H9 (cell line): Measurements from ENCODE around the gene L1CAM. TPM values are rescaled to one million over a fixed set of nuclear protein-coding genes. Genes with fewer than 3 reads are reported as not detected.

Experiments used
- DNase-seq: peaks from one replicate; pipeline ENCODE4 v3.0.0-alpha.2; 2017
- H2AFZ ChIP-seq: one replicate; pipeline ENCODE4 v1.6.1; 2013; ENCODE audit warnings: mild to moderate bottlenecking, low read length, control low read depth, moderate library complexity
- H2AK5ac ChIP-seq: 2 replicates; pipeline ENCODE4 v1.6.1; 2013; ENCODE audit warnings: low read length, control low read depth, mixed read lengths; ENCODE audit not compliant: insufficient read length
- H2BK120ac ChIP-seq: one replicate; pipeline ENCODE4 v1.6.1; 2013; ENCODE audit warnings: low read depth, mild to moderate bottlenecking, low read length, control low read depth, inconsistent platforms; ENCODE audit not compliant: poor library complexity, severe bottlenecking
- H2BK12ac ChIP-seq: 2 replicates; pipeline ENCODE4 v1.6.1; 2013; ENCODE audit warnings: low read length, control low read depth, mixed read lengths, low read depth; ENCODE audit not compliant: insufficient read length
- H2BK15ac ChIP-seq: 2 replicates; pipeline ENCODE4 v1.6.1; 2013; ENCODE audit warnings: low read depth, low read length, control low read depth
- H2BK20ac ChIP-seq: one replicate; pipeline ENCODE4 v1.6.1; 2013; ENCODE audit warnings: low read depth, mild to moderate bottlenecking, low read length, control low read depth, inconsistent platforms; ENCODE audit not compliant: poor library complexity, severe bottlenecking
- H2BK5ac ChIP-seq: 2 replicates; pipeline ENCODE4 v1.6.1; 2013; ENCODE audit warnings: low read length, control low read depth, mixed read lengths; ENCODE audit not compliant: insufficient read length
- H3K14ac ChIP-seq: 2 replicates; pipeline ENCODE4 v1.6.1; 2013; ENCODE audit warnings: low read length, control low read depth; ENCODE audit not compliant: insufficient read depth
- H3K18ac ChIP-seq: 2 replicates; pipeline ENCODE4 v1.6.1; 2013; ENCODE audit warnings: low read depth, mild to moderate bottlenecking, mixed read lengths, low read length, control low read depth; ENCODE audit not compliant: insufficient read length
- H3K23ac ChIP-seq: 2 replicates; pipeline ENCODE4 v1.6.1; 2013; ENCODE audit warnings: low read length, control low read depth, mixed read lengths, low read depth; ENCODE audit not compliant: insufficient read length
- H3K23me2 ChIP-seq: 2 replicates; pipeline ENCODE4 v1.6.1; 2013; ENCODE audit warnings: low read depth, mild to moderate bottlenecking, mixed read lengths, low read length, control low read depth; ENCODE audit not compliant: insufficient read length, poor library complexity, severe bottlenecking
- H3K27ac ChIP-seq: 2 replicates; pipeline ENCODE4 v1.5.1; 2013; ENCODE audit warnings: low read length, control low read depth, mixed read lengths, low read depth; ENCODE audit not compliant: insufficient read length
- H3K27me3 ChIP-seq: 2 replicates; pipeline ENCODE4 v1.6.1; 2013; ENCODE audit warnings: low read length, control low read depth, inconsistent platforms; ENCODE audit not compliant: insufficient read depth
- H3K4ac ChIP-seq: 2 replicates; pipeline ENCODE4 v1.6.1; 2013; ENCODE audit warnings: low read depth, mild to moderate bottlenecking, control low read depth, inconsistent platforms, low read length, moderate library complexity
- H3K4me1 ChIP-seq: 2 replicates; pipeline ENCODE4 v1.6.1; 2013; ENCODE audit warnings: low read length, control low read depth, inconsistent platforms; ENCODE audit not compliant: insufficient read depth
- H3K4me2 ChIP-seq: 2 replicates; pipeline ENCODE4 v1.6.1; 2013; ENCODE audit warnings: low read length, control low read depth, mixed read lengths; ENCODE audit not compliant: insufficient read length, insufficient read depth
- H3K56ac ChIP-seq: 2 replicates; pipeline ENCODE4 v1.6.1; 2013; ENCODE audit warnings: low read depth, mild to moderate bottlenecking, mixed read lengths, low read length, control low read depth; ENCODE audit not compliant: insufficient read length
- H3K79me1 ChIP-seq: 2 replicates; pipeline ENCODE4 v1.6.1; 2013; ENCODE audit warnings: low read depth, mild to moderate bottlenecking, moderate library complexity, low read length, control low read depth, inconsistent platforms; ENCODE audit not compliant: insufficient read depth, poor library complexity, severe bottlenecking
- H3K79me2 ChIP-seq: 2 replicates; pipeline ENCODE4 v1.6.1; 2013; ENCODE audit warnings: low read length, control low read depth, inconsistent platforms; ENCODE audit not compliant: insufficient read depth
- H3K9ac ChIP-seq: 2 replicates; pipeline ENCODE4 v1.6.1; 2013; ENCODE audit warnings: low read length, control low read depth, mixed read lengths; ENCODE audit not compliant: insufficient read length; ENCODE audit errors: extremely low read depth
- H3K9me3 ChIP-seq: one replicate; pipeline ENCODE4 v1.6.1; 2013; ENCODE audit warnings: low read depth, low read length, inconsistent platforms; ENCODE audit not compliant: control insufficient read depth
- H3T11ph ChIP-seq: one replicate; pipeline ENCODE4 v1.6.1; 2013; ENCODE audit warnings: mild to moderate bottlenecking, low read length, control low read depth, inconsistent platforms
- H4K20me1 ChIP-seq: one replicate; pipeline ENCODE4 v1.6.1; 2013; ENCODE audit not compliant: control insufficient read depth, insufficient read length, insufficient read depth
- H4K5ac ChIP-seq: 2 replicates; pipeline ENCODE4 v1.6.1; 2013; ENCODE audit warnings: low read depth, mild to moderate bottlenecking, mixed read lengths, low read length, control low read depth; ENCODE audit not compliant: insufficient read length
- H4K8ac ChIP-seq: replicated peaks from 2 replicates; pipeline ENCODE4 v1.6.1; 2013; ENCODE audit warnings: low read length, control low read depth, mixed read lengths, low read depth; ENCODE audit not compliant: insufficient read length
- H4K91ac ChIP-seq: 2 replicates; pipeline ENCODE4 v1.6.1; 2013; ENCODE audit warnings: low read depth, mild to moderate bottlenecking, moderate library complexity, mixed read lengths, low read length, control low read depth; ENCODE audit not compliant: insufficient read length
- H3K27ac Mint-ChIP-seq, 3 experiments: 2 replicates in 2 of 3; 3 replicates in 1 of 3; pipeline ENCODE4 v1.8.0; 2020 to 2021; ENCODE audit warnings: mixed read lengths in 3 of 3, mild to moderate bottlenecking in 1 of 3, moderate library complexity in 1 of 3
- H3K27me3 Mint-ChIP-seq: 2 replicates; pipeline ENCODE4 v1.8.0; 2021; ENCODE audit warnings: low read depth, mild to moderate bottlenecking, moderate library complexity, mixed read lengths
- H3K36me3 Mint-ChIP-seq, 3 experiments: 2 replicates in 2 of 3; 3 replicates in 1 of 3; pipeline ENCODE4 v1.8.0; 2020 to 2021; ENCODE audit warnings: low read depth in 3 of 3, mixed read lengths in 3 of 3; ENCODE audit not compliant: insufficient read depth in 1 of 3
- H3K4me1 Mint-ChIP-seq, 2 experiments: 2 replicates each; pipeline ENCODE4 v1.8.0; 2020; ENCODE audit warnings: mixed read lengths in 2 of 2
- H3K4me3 Mint-ChIP-seq, 2 experiments: 2 replicates in 1 of 2; 3 replicates in 1 of 2; pipeline ENCODE4 v1.8.0; 2020 to 2021; ENCODE audit warnings: mild to moderate bottlenecking in 2 of 2, mixed read lengths in 2 of 2, moderate library complexity in 1 of 2
- H3K9me3 Mint-ChIP-seq, 2 experiments: 2 replicates in 1 of 2; 3 replicates in 1 of 2; pipeline ENCODE4 v1.8.0; 2020; ENCODE audit warnings: mild to moderate bottlenecking in 2 of 2, mixed read lengths in 2 of 2, moderate library complexity in 1 of 2
- CTCF ChIP-seq: fragments of 200-600 bp; sonication (generic); conservative IDR thresholded peaks from 3 replicates; pipeline ENCODE4 v1.8.0; 2021; ENCODE audit warnings: antibody characterized with exemption, mild to moderate bottlenecking
- WGBS: extraction: QIAGEN DNeasy Blood & Tissue Kit; methylation state at CpG from one replicate; pipeline ENCODE4 v1.1.7; 2013; ENCODE audit warnings: missing lambda C conversion rate, low lambda C conversion rate, mixed read lengths; ENCODE audit not compliant: insufficient read length; ENCODE audit errors: extremely low coverage; 5-methylcytosine and 5-hydroxymethylcytosine counted together
- total RNA-seq: library from RNA; stranded (reverse); gene quantifications from 2 replicates; pipeline ENCODE4 v1.2.1, GENCODE V29; 2021

Gene L1CAM
- total RNA-seq, 1 experiment from 2014 or later, result 22.7 TPM

- Histone ChIP-seq H3K4me1 (no peaks in the 10 kb centered on the region; the same call in 1 of the 2 replicates), H4K8ac (no peak overlapping the region), H2BK20ac (no peak overlapping the region), H4K91ac (no peak overlapping the region), H3K79me1 (no peaks in the 10 kb centered on the region), H3K14ac (no peak overlapping the region), H2AK5ac (no peak overlapping the region), H3K9ac (no peak overlapping the region), H3T11ph (no peak overlapping the region), H3K27ac (no peak overlapping the region), H3K23me2 (no peaks in the 10 kb centered on the region), H3K4ac (no peak overlapping the region), H4K5ac (no peak overlapping the region), H3K23ac (no peak overlapping the region), H3K9me3 (peaks cover 6% of the 10 kb centered on the region), H4K20me1 (no peaks in the 10 kb centered on the region), H2BK5ac (no peak overlapping the region), H3K27me3 (no peaks in the 10 kb centered on the region), H2BK12ac (no peak overlapping the region), H3K56ac (no peak overlapping the region), H2BK120ac (no peak overlapping the region), H2BK15ac (no peak overlapping the region), H3K79me2 (no peaks in the 10 kb centered on the region), H3K18ac (no peak overlapping the region), H2AFZ (no peak overlapping the region), H3K4me2 (no peak overlapping the region)
- no peak overlapping the region for H3K4me3 Mint-ChIP-seq
- H3K4me1 Mint-ChIP-seq, result peaks cover 7 to 31% of the 10 kb centered on the region in 2 experiments
- WGBS, result no CpG with 5 or more reads among the region's 6 CpGs
- peaks cover 8 to 36% (median 23%) of the 10 kb centered on the region in 3 experiments; a peak in 6 of 7 replicates for H3K36me3 Mint-ChIP-seq
- no peak for DNase-seq
- no peak overlapping the region for H3K27ac Mint-ChIP-seq
- H3K9me3 Mint-ChIP-seq, result peaks cover 63 to 90% of the 10 kb centered on the region in 2 experiments
- H3K27me3 Mint-ChIP-seq, result no peaks in the 10 kb centered on the region; the same call in 1 of the 2 replicates
- no peak for TF ChIP-seq CTCF
Measured at GRCh38 chrX:153871451-153871850, 14.5 kb downstream of the L1CAM start.
